Heart left ventricle (tissue), 16 donors: ENCODE data around the gene TMEM222. TPM values are rescaled to one million over a fixed set of nuclear protein-coding genes. Genes with fewer than 3 reads are reported as not detected.

Experiments used
- ATAC-seq, 4 donors: fragments of 200-7000 bp; cut with Tn5 transposase; one replicate each; pipeline ENCODE4 v1.9.1; 2020 to 2022; ENCODE audit warnings: moderate library complexity in 4 of 4, mild to moderate bottlenecking in 3 of 4, moderate number of reproducible peaks in 1 of 4
- DNase-seq, 5 donors: peaks; one replicate each; pipeline ENCODE4 v3.0.0-alpha.2; 2020
- H3K27ac ChIP-seq, 12 donors: fragments of 200-600 bp; sonication (generic) in 4 of 12; one replicate each; pipeline versions ENCODE4 v1.5.0 to v1.8.0; 2016 to 2022; ENCODE audit warnings: mild to moderate bottlenecking in 2 of 12
- H3K27me3 ChIP-seq, 9 donors: fragments of 200-600 bp; sonication (generic) in 2 of 9; one replicate each; pipeline versions ENCODE4 v1.5.1 to v1.8.0; 2016 to 2022; ENCODE audit warnings: mild to moderate bottlenecking in 3 of 9
- H3K36me3 ChIP-seq, 9 donors: fragments of 200-600 bp; sonication (generic) in 2 of 9; one replicate each; pipeline versions ENCODE4 v1.5.0 to v1.8.0; 2018 to 2022; ENCODE audit warnings: mild to moderate bottlenecking in 2 of 9
- H3K4me1 ChIP-seq, 12 donors: fragments of 200-600 bp; sonication (generic) in 4 of 12; one replicate each; pipeline versions ENCODE4 v1.5.0 to v1.8.0; 2016 to 2022; ENCODE audit warnings: mild to moderate bottlenecking in 3 of 12
- H3K4me3 ChIP-seq, 12 donors: fragments of 200-600 bp; sonication (generic) in 4 of 12; one replicate each; pipeline versions ENCODE4 v1.5.0 to v1.8.0; 2017 to 2022; ENCODE audit warnings: mild to moderate bottlenecking in 9 of 12, moderate library complexity in 4 of 12
- H3K9me3 ChIP-seq, 12 donors: fragments of 200-600 bp; sonication (generic) in 4 of 12; one replicate each; pipeline versions ENCODE4 v1.5.0 to v1.8.0; 2016 to 2022; ENCODE audit warnings: mild to moderate bottlenecking in 1 of 12
- CTCF ChIP-seq, 12 donors: fragments of 200-600 bp; sonication (generic) in 4 of 12; IDR thresholded peaks; one replicate each; pipeline versions ENCODE4 v1.5.0 to v1.8.0; 2018 to 2022; ENCODE audit warnings: antibody characterized with exemption in 12 of 12, mild to moderate bottlenecking in 5 of 12
- POLR2A ChIP-seq, 2 donors: fragments of 450-650 bp; IDR thresholded peaks; one replicate each; pipeline ENCODE4 v1.6.1; 2017; ENCODE audit warnings: antibody characterized with exemption in 2 of 2, mild to moderate bottlenecking in 2 of 2, moderate library complexity in 2 of 2
- WGBS, 4 donors: extraction: QIAGEN DNeasy Blood & Tissue Kit in 2 of 4; methylation state at CpG; one replicate each; pipeline versions ENCODE4 v1.1.5 to v1.1.7; 2013 to 2018; 5-methylcytosine and 5-hydroxymethylcytosine counted together
- intact Hi-C, 10 donors: fragments of 100-400 bp; cut with DNase I; formaldehyde crosslinking; loops; one replicate each; pipeline versions ENCODE4 v1.11.1 to v1.14.2; 2022
- polyA plus RNA-seq, 2 donors: library from polyadenylated mRNA; stranded (reverse); fragments of 200-250 nt; gene quantifications; one replicate each; pipeline ENCODE4 v1.2.3, GENCODE V29; 2013
- total RNA-seq, 9 donors: library from RNA; depleted of rRNA in 2 of 9; stranded (reverse); fragments of >200 nt in 2 of 9; fragmentation: NEBNext Ultra II Directional in 3 of 9; extraction: Animal tissue kit (Norgen Biotek cat#: 25700) in 3 of 9; gene quantifications; one replicate each; pipeline versions ENCODE4 v1.1.0 to v1.2.4, GENCODE V29; 2016 to 2023
- donor health status: ischemic (EF 13 %, LVEDD 7.1; RV severe dilation, severe dysfunction).
- donor health status: healthy with polysubstance abuse.
- donor health status: DM: no; HTN: yes; CAD: no.
- donor health status: DM: no; HTN: no; CAD: no.
- donor health status: ischemic (EF 25% LVEDD 6.9; RV normal size, moderate dysfunction).
- donor health status: ischemic (EF 25% LVEDD 5.7; RV mildly dilated, moderate dysfunction).
- donor health status: healthy.
- donor health status: DM: yes; HTN: yes; CAD: no.
- donor health status: ischemic (EF 35%, LVEDD 5.7; RV mildly dilated, moderate dysfunction).
- donor health status: nonischemic (EF 11% LVEDD 7.7; RV severe dilation, severe dysfunction).
- donor health status: DM: yes; HTN: yes; CAD: no.
- donor health status: PGD.
- donor health status: ischemic (EF 29% LVEDD 5.4; RV normal size, mild dysfunction).
- donor health status: nonischemic (EF 23%, LVEDD 6.1; RV moderate dilation, normal function).

Gene TMEM222
- total and polyA plus RNA-seq, 11 donors = 18.1 to 49.3 (median 26.2) TPM

DNA sequence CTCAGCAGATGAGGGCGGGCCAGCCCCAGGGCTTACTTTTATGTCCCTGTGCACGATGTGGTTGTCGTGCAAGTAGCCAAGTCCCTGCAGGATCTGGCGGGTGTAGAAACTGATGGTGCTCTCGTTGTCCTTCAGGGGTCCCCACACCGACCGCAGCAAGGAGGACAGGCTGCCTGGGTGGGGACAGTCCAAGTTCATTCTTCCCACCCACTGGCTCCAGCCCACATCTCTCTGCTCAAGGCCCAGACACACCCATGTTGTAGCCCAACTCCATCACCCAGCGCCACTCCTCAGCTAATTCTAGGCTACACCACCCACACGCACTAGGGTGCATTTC is 37.8 kb downstream of the TMEM222 start:
- no peak for DNase-seq
- H3K36me3 ChIP-seq = peaks cover 0 to 98% (median 90%) of the 10 kb centered on the region in 9 donors
- no peak for ATAC-seq
- no peaks in the 10 kb centered on the region for H3K27me3 ChIP-seq
- no peaks in the 10 kb centered on the region for H3K9me3 ChIP-seq
- H3K27ac ChIP-seq = no peak overlapping the region
- TF ChIP-seq CTCF (IDR thresholded peaks at IDR 0.05) = no peak
- no peak for TF ChIP-seq POLR2A (IDR thresholded peaks at IDR 0.05)
- H3K4me3 ChIP-seq = peak overlapping the region in 3 of 12 donors; percentile 43 to 56 (median 44)
- peaks cover 3 to 41% (median 12%) of the 10 kb centered on the region in 12 donors for H3K4me1 ChIP-seq
- intact Hi-C loops = loop anchor here in 8 of 10 donors (5.0 to 10.0 kb wide), 2 partner anchors 33 to 55 kb away; partner anchors contain the start of gene GPR3 (in 8 of the 8)
- WGBS, 4 donors = 72 to 81% (median 78%) methylated on average over 9 of the region's 9 CpGs

DNA sequence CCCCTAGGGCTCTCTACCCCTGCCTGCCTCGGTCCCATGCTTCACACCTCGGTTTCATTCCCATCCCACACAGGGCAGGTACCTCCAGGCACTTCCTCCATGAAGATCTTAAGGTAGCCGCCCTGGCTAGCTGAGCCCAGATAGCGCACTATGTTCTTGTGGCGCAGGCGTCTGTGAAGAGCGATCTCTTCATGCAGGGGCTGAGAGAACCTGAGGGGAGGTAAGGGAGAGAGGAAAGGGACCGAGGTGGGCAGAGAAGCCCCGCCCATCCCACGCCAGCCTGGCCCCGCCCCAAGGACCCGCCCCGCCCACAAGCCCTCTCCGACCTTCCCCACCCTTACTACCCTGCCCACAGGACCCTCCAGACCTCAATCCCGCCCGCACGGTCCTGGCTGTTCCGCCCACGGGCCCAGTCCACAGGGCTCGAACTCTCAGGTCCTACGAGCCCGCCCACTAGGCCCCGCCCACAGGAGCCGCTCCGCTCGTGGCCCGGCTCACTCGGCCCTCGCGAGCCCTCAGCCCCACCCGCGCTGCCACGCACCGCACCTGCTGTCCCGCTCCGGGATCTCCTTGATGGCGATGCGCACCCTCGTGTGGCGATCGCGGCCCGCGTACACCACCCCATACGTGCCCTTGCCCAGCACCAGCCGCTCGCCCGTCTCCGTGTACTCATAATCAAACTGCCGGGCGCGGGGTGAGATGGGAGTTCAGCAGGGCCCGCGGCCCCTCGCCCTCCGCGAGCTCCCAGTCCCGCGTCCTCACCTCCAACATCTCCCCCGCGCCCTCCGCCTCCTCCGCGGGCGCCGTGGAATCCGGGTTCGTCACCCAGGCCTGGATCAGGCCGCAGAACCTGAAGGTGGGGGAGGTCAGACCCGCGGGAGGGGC is 38.4 kb downstream of the TMEM222 start:
- Histone ChIP-seq H3K4me1 (peaks cover 7 to 46% (median 18%) of the 10 kb centered on the region in 12 donors), H3K9me3 (no peaks in the 10 kb centered on the region), H3K36me3 (peaks cover 0 to 93% (median 84%) of the 10 kb centered on the region in 9 donors), H3K27me3 (no peaks in the 10 kb centered on the region), H3K27ac (peak overlapping the region in 1 of 12 donors; percentile 4), H3K4me3 (peak overlapping the region in 10 of 12 donors; percentile 1 to 56 (median 42))
- intact Hi-C loops = no loop called here
- TF ChIP-seq CTCF (IDR thresholded peaks at IDR 0.05) (no peak), POLR2A (IDR thresholded peaks at IDR 0.05) (no peak)
- 40 to 73% (median 63%) methylated on average over 58 to 71 of the region's 71 CpGs for WGBS, 4 donors
- DNase-seq (no peak), ATAC-seq (no peak)

GRCh38 chr1:27361044-27361402 is 39.1 kb downstream of the TMEM222 start:
- Histone ChIP-seq H3K27ac (no peak overlapping the region), H3K9me3 (no peaks in the 10 kb centered on the region), H3K36me3 (peaks cover 0 to 87% (median 78%) of the 10 kb centered on the region in 9 donors), H3K4me3 (peak overlapping the region in 3 of 12 donors; percentile 37 to 56 (median 44)), H3K4me1 (peaks cover 7 to 46% (median 18%) of the 10 kb centered on the region in 12 donors), H3K27me3 (no peaks in the 10 kb centered on the region)
- intact Hi-C loops = no loop called here
- no peak for TF ChIP-seq POLR2A (IDR thresholded peaks at IDR 0.05)
- TF ChIP-seq CTCF (IDR thresholded peaks at IDR 0.05) = no peak
- WGBS, 4 donors = 84 to 93% (median 89%) methylated on average over 17 to 21 of the region's 21 CpGs
- ATAC-seq (no peak), DNase-seq (no peak)

DNA sequence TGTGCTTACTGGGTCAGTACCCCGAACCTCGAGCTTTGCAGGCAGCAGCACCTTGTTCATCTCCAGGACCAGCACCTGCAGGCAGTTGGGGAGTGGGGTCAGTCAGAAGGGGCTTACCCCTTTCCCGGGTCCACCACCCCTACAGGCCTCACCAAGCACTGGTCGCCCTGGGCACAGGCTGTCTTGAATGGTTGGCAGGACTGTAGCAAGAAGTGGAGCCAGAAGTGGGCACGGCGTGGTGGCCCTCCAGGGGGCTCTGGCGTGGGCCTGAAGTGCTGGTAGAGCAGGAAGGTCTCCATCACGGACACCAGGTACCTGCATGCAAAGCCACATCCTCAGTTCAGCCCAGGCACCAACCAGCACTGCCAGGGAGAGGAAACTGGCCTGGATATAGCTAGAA is 39.6 kb downstream of the TMEM222 start:
- H3K4me1 ChIP-seq = peaks cover 7 to 46% (median 18%) of the 10 kb centered on the region in 12 donors
- DNase-seq (no peak), ATAC-seq (no peak)
- H3K27me3 ChIP-seq = no peaks in the 10 kb centered on the region
- intact Hi-C loops = no loop called here
- H3K4me3 ChIP-seq = no peak overlapping the region
- H3K27ac ChIP-seq = no peak overlapping the region
- no peak for TF ChIP-seq CTCF (IDR thresholded peaks at IDR 0.05)
- no peak for TF ChIP-seq POLR2A (IDR thresholded peaks at IDR 0.05)
- peaks cover 0 to 82% (median 72%) of the 10 kb centered on the region in 9 donors for H3K36me3 ChIP-seq
- no peaks in the 10 kb centered on the region for H3K9me3 ChIP-seq
- whole genome bisulfite sequencing, 4 donors = 93 to 97% (median 95%) methylated on average over 5 to 8 of the region's 8 CpGs
